GM23338 (cell line): ENCODE results near the gene BTNL9. TPM values are rescaled to one million over a fixed set of nuclear protein-coding genes. Genes with fewer than 3 reads are reported as not detected.
A peak's percentile ranks its signal among the peaks of the same experiment; 100 is the strongest.

Experiments used
- ATAC-seq: fragments of 200-7000 bp; cut with Tn5 transposase; 3 replicates; pipeline ENCODE4 v1.9.1; 2020
- DNase-seq: peaks from one replicate; pipeline ENCODE4 v3.0.0-alpha.2; 2015; ENCODE audit warnings: low spot score
- H2AFZ ChIP-seq: fragments of 200-600 bp; sonication (generic); 2 replicates; pipeline ENCODE4 v1.8.0; 2016; ENCODE audit warnings: antibody characterized with exemption, mild to moderate bottlenecking, moderate library complexity
- H3F3A ChIP-seq: fragments of 200-600 bp; sonication (generic); replicated peaks from 2 replicates; pipeline ENCODE4 v1.8.0; 2017; ENCODE audit warnings: antibody characterized with exemption, mixed run types, low read depth
- H3K27ac ChIP-seq: fragments of 200-600 bp; sonication (generic); 2 replicates; pipeline ENCODE4 v1.6.1; 2016; ENCODE audit warnings: low read depth
- H3K27me3 ChIP-seq: fragments of 200-600 bp; sonication (generic); 2 replicates; pipeline ENCODE4 v1.8.0; 2016; ENCODE audit warnings: mild to moderate bottlenecking, mixed run types, moderate library complexity; ENCODE audit not compliant: insufficient read depth
- H3K36me3 ChIP-seq: fragments of 200-600 bp; sonication (generic); 2 replicates; pipeline ENCODE4 v1.8.0; 2016; ENCODE audit warnings: mild to moderate bottlenecking; ENCODE audit not compliant: insufficient read depth
- H3K4me1 ChIP-seq: fragments of 200-600 bp; sonication (generic); 2 replicates; pipeline ENCODE4 v1.8.0; 2016; ENCODE audit warnings: mild to moderate bottlenecking, moderate library complexity; ENCODE audit not compliant: insufficient read depth
- H3K4me2 ChIP-seq: fragments of 200-600 bp; sonication (generic); 2 replicates; pipeline ENCODE4 v1.7.1; 2017; ENCODE audit warnings: mixed run types
- H3K4me3 ChIP-seq: fragments of 200-600 bp; sonication (generic); 2 replicates; pipeline ENCODE4 v1.6.1; 2016; ENCODE audit warnings: mixed run types
- H3K79me2 ChIP-seq: fragments of 200-600 bp; sonication (generic); replicated peaks from 2 replicates; pipeline ENCODE4 v1.8.0; 2017; ENCODE audit warnings: mild to moderate bottlenecking; ENCODE audit not compliant: insufficient read depth
- H3K9me2 ChIP-seq: fragments of 200-600 bp; sonication (generic); 2 replicates; pipeline ENCODE4 v1.8.0; 2017; ENCODE audit not compliant: insufficient read depth
- H4K20me1 ChIP-seq: fragments of 200-600 bp; sonication (generic); replicated peaks from 2 replicates; pipeline ENCODE4 v1.8.0; 2017; ENCODE audit warnings: mild to moderate bottlenecking; ENCODE audit not compliant: insufficient read depth
- H3K27ac Mint-ChIP-seq: 2 replicates; pipeline ENCODE4 v1.8.0; 2020; ENCODE audit warnings: inconsistent platforms, mild to moderate bottlenecking, moderate library complexity, mixed read lengths
- H3K27me3 Mint-ChIP-seq: 3 replicates; pipeline ENCODE4 v1.8.0; 2022; ENCODE audit warnings: low read depth, mild to moderate bottlenecking, moderate library complexity, mixed read lengths, inconsistent platforms; ENCODE audit not compliant: insufficient read depth, poor library complexity
- H3K36me3 Mint-ChIP-seq: 3 replicates; pipeline ENCODE4 v1.8.0; 2021; ENCODE audit warnings: low read depth, mild to moderate bottlenecking, inconsistent platforms, moderate library complexity, mixed read lengths
- H3K4me1 Mint-ChIP-seq: 3 replicates; pipeline ENCODE4 v1.8.0; 2020; ENCODE audit warnings: mild to moderate bottlenecking, inconsistent platforms, mixed read lengths
- H3K4me3 Mint-ChIP-seq: 3 replicates; pipeline ENCODE4 v1.8.0; 2021; ENCODE audit warnings: moderate library complexity, mild to moderate bottlenecking, inconsistent platforms, mixed read lengths
- H3K9me3 Mint-ChIP-seq: 3 replicates; pipeline ENCODE4 v1.8.0; 2020; ENCODE audit warnings: moderate library complexity, mild to moderate bottlenecking, inconsistent platforms, mixed read lengths
- NANOG ChIP-seq: IDR thresholded peaks from 2 replicates; pipeline ENCODE4 v1.6.1; 2016; ENCODE audit warnings: antibody characterized with exemption, borderline replicate concordance
- POLR2AphosphoS5 ChIP-seq: IDR thresholded peaks from 2 replicates; pipeline ENCODE4 v1.6.1; 2016; ENCODE audit warnings: antibody characterized with exemption, low read depth
- STAT1 ChIP-seq: IDR thresholded peaks from one replicate; pipeline ENCODE4 v1.6.1; 2016; ENCODE audit warnings: antibody characterized with exemption; ENCODE audit not compliant: unreplicated experiment
- ZNF114 ChIP-seq: fragments of 250-450 bp; sonication (Bioruptor Pico); IDR thresholded peaks from 2 replicates; pipeline ENCODE4 v1.5.0; 2020; ENCODE audit warnings: mild to moderate bottlenecking, moderate library complexity
- ZNF331 ChIP-seq: fragments of 250-450 bp; sonication (Bioruptor Pico); IDR thresholded peaks from 2 replicates; pipeline ENCODE4 v1.5.0; 2020; ENCODE audit warnings: low read depth, mild to moderate bottlenecking, moderate library complexity
- ZNF462 ChIP-seq: fragments of 250-450 bp; sonication (Bioruptor Pico); IDR thresholded peaks from 2 replicates; pipeline ENCODE4 v1.5.0; 2020; ENCODE audit warnings: mild to moderate bottlenecking, moderate library complexity
- polyA plus RNA-seq: library from polyadenylated mRNA; unstranded; fragments of >200 nt; fragmentation: Nextera tagmentation; extraction: Ambion mirVana; gene quantifications from 2 replicates; pipeline ENCODE4 v1.2.1, GENCODE V29; 2016
- total RNA-seq: library from RNA; depleted of rRNA; stranded (reverse); fragments of >200 nt; shearing (Covaris generic); gene quantifications from 2 replicates; pipeline ENCODE4 v1.2.3, GENCODE V29; 2014
- TF ChIP-seq, protein P1 (sequence below): IDR thresholded peaks from one replicate; pipeline ENCODE4 v1.6.1; 2018; ENCODE audit warnings: antibody characterized with exemption; ENCODE audit not compliant: unreplicated experiment

The BTNL9 gene
- total and polyA plus RNA-seq, 2 experiments from 2014 or later = 0.21 to 3.4 TPM

DNA sequence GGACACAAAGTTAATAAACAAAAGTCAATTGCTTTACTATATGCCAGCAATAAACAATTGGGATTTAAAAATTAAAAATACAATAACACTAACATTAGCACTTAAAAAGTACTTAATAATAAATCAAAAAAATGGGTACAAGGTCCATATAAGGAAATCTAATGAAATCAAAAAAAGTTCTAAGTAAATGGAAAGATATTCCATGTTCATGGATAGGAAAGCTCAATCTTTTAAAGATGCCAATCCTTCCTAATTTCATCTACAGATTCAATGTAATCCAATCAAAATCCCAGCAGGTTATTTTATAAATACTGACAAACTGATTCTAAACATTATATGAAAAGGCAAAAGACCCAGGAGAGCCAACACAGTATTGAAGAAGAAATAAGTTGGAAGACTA, 41.9 kb downstream of the BTNL9 start (continued):
- TF ChIP-seq ZNF462 (CRISPR knock-in tag) (no peak), ZNF114 (CRISPR knock-in tag) (no peak), POLR2AphosphoS5 (no peak), STAT1 (no peak)

DNA sequence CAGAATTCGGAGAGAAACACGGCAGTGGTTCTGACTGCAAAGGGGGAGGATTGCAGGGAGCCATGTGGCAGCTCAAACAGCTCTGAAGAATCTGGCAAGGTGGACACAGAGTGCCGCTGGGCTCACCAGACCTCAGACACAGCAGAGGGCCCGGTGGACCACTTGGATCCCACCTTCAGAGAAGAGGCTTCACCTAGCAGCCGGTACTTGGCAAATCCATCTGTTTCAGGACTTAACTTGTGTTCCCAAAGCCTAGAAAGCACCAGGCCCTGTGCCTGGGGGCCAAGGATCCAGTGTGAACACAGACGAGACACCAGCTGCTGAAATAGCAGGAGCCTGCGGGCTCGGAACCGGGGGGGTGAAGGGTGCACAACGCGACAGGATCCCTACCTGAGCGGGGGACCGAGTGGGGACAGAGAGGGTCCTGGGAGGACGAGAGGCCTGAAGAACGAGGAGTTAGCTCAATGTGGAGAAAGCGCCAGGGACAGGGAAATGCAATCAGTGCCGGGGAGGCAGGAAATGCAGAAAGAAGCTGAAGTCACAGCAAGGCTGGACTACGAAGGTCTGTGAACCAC, 44.6 kb downstream of the BTNL9 start:
- TF ChIP-seq, protein P1, sequence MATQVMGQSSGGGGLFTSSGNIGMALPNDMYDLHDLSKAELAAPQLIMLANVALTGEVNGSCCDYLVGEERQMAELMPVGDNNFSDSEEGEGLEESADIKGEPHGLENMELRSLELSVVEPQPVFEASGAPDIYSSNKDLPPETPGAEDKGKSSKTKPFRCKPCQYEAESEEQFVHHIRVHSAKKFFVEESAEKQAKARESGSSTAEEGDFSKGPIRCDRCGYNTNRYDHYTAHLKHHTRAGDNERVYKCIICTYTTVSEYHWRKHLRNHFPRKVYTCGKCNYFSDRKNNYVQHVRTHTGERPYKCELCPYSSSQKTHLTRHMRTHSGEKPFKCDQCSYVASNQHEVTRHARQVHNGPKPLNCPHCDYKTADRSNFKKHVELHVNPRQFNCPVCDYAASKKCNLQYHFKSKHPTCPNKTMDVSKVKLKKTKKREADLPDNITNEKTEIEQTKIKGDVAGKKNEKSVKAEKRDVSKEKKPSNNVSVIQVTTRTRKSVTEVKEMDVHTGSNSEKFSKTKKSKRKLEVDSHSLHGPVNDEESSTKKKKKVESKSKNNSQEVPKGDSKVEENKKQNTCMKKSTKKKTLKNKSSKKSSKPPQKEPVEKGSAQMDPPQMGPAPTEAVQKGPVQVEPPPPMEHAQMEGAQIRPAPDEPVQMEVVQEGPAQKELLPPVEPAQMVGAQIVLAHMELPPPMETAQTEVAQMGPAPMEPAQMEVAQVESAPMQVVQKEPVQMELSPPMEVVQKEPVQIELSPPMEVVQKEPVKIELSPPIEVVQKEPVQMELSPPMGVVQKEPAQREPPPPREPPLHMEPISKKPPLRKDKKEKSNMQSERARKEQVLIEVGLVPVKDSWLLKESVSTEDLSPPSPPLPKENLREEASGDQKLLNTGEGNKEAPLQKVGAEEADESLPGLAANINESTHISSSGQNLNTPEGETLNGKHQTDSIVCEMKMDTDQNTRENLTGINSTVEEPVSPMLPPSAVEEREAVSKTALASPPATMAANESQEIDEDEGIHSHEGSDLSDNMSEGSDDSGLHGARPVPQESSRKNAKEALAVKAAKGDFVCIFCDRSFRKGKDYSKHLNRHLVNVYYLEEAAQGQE = no peak
- TF ChIP-seq POLR2AphosphoS5 (no peak), ZNF331 (CRISPR knock-in tag) (no peak), NANOG (no peak), ZNF114 (CRISPR knock-in tag) (no peak), STAT1 (no peak)
- Histone ChIP-seq H2AFZ (peak overlapping the region; percentile 99), H3K4me3 (peak overlapping the region; percentile 49)

More for the DNA sequence above, 44.6 kb downstream of the BTNL9 start:
- H4K20me1 ChIP-seq = no peaks in the 10 kb centered on the region; the same call in 1 of the 2 replicates
- peaks cover 13% of the 10 kb centered on the region; the same call in 1 of the 2 replicates for H3K4me1 ChIP-seq
- H3K79me2 ChIP-seq = no peaks in the 10 kb centered on the region
- DNase-seq = peak; percentile 36
- Mint-ChIP-seq H3K4me3 (peak overlapping the region; percentile 59; the same call in 2 of the 3 replicates), H3K4me1 (peaks cover 17% of the 10 kb centered on the region), H3K27ac (no peak overlapping the region), H3K36me3 (no peaks in the 10 kb centered on the region), H3K9me3 (no peaks in the 10 kb centered on the region; the same call in 2 of the 3 replicates), H3K27me3 (peaks cover 15% of the 10 kb centered on the region)
- H3K27ac ChIP-seq = no peak overlapping the region
- peak overlapping the region; percentile 76 for H3K4me2 ChIP-seq
- H3K9me2 ChIP-seq = no peaks in the 10 kb centered on the region
- H3K27me3 ChIP-seq = peaks cover 32% of the 10 kb centered on the region
- H3F3A ChIP-seq = 0 out of 2 replicates have a peak, but pooled peaks cover 4% of the 10 kb centered on the region
- H3K36me3 ChIP-seq = no peaks in the 10 kb centered on the region
- peak; percentile 25 for ATAC-seq
